ENCODE data around the gene DSG3. TPM values are rescaled to one million over a fixed set of nuclear protein-coding genes. Genes with fewer than 3 reads are reported as not detected.

Gene DSG3, protein sequence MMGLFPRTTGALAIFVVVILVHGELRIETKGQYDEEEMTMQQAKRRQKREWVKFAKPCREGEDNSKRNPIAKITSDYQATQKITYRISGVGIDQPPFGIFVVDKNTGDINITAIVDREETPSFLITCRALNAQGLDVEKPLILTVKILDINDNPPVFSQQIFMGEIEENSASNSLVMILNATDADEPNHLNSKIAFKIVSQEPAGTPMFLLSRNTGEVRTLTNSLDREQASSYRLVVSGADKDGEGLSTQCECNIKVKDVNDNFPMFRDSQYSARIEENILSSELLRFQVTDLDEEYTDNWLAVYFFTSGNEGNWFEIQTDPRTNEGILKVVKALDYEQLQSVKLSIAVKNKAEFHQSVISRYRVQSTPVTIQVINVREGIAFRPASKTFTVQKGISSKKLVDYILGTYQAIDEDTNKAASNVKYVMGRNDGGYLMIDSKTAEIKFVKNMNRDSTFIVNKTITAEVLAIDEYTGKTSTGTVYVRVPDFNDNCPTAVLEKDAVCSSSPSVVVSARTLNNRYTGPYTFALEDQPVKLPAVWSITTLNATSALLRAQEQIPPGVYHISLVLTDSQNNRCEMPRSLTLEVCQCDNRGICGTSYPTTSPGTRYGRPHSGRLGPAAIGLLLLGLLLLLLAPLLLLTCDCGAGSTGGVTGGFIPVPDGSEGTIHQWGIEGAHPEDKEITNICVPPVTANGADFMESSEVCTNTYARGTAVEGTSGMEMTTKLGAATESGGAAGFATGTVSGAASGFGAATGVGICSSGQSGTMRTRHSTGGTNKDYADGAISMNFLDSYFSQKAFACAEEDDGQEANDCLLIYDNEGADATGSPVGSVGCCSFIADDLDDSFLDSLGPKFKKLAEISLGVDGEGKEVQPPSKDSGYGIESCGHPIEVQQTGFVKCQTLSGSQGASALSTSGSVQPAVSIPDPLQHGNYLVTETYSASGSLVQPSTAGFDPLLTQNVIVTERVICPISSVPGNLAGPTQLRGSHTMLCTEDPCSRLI
- not detected for polyA plus RNA-seq (2013, experiment 1 of 2)
- not detected for polyA plus RNA-seq (2013, experiment 2 of 2)

DNA sequence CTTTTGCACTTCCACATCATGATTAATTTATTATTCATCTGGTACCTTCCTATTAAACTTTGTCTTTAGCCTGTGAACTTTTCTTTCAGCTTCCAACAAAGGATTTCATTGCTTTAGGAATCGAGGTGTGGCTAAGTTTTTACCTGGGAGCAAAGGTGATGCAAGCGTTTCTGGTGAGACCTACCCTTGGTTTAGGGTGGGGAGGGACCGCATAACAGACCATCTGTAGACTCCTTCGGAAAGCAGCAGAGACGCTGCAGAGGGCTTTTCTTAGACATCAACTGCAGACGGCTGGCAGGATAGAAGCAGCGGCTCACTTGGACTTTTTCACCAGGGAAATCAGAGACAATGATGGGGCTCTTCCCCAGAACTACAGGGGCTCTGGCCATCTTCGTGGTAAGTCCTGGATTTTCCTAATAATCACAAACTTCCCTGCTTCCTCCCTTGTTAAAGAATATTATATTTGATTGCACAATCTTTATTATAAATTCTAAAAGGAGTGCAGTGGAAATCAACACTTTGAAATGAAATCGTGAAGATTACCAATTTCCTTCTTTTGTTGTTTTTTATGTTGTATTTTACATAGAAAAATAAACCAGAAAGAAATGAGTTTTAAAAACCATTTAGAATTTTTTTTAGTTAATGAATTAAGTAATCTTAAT, at the start of gene DSG3:
TSS of gene DSG3 (plus strand) at position 212 of the 662 bp plus-strand sequence. CDS start at position 349, 137 bp downstream.
- no peak within 1 kb of the TSS for H4K91ac ChIP-seq (ENCODE audit: low read depth, low read length, poor library complexity)
- no peaks in the 10 kb centered on the region for H3K36me3 ChIP-seq (replicated peaks in 1 of 2; ENCODE audit: control insufficient read depth in 2 of 2, insufficient read depth in 2 of 2, low read length in 2 of 2)

GRCh38 chr18:31398191-31398590, 49.4 kb upstream of the DSG3 start:
- Histone ChIP-seq H3K27me3 (ENCODE audit: control insufficient read depth in 3 of 3, insufficient read depth in 3 of 3, low read depth in 1 of 3, low read length in 3 of 3) (no peaks in the 10 kb centered on the region), H3K4ac (ENCODE audit: low read length) (no peak overlapping the region), H3K18ac (ENCODE audit: low read length) (no peak overlapping the region), H2BK5ac (ENCODE audit: low read length) (no peak overlapping the region), H3K9ac (ENCODE audit: low read depth, low read length, poor library complexity) (no peak overlapping the region), H3K4me2 (ENCODE audit: insufficient read depth, low read length, poor library complexity, severe bottlenecking) (no peak overlapping the region), H3K4me3 (ENCODE audit: low read length in 2 of 2) (no peak overlapping the region), H3K9me3 (replicated peaks in 1 of 2; ENCODE audit: control insufficient read depth in 2 of 2, insufficient read depth in 1 of 2, low read depth in 1 of 2, low read length in 2 of 2) (no peaks in the 10 kb centered on the region), H3K4me1 (ENCODE audit: control insufficient read depth in 2 of 2, insufficient read depth in 1 of 2, low read depth in 1 of 2, low read length in 2 of 2) (no peaks in the 10 kb centered on the region), H2AFZ (ENCODE audit: low read length) (no peak overlapping the region), H3K14ac (ENCODE audit: low read length) (no peak overlapping the region), H3K23ac (ENCODE audit: low read depth, low read length, poor library complexity) (no peak overlapping the region), H2BK120ac (ENCODE audit: low read depth, low read length) (no peak overlapping the region), H4K91ac (ENCODE audit: low read depth, low read length, poor library complexity) (no peak overlapping the region), H2BK12ac (ENCODE audit: low read length) (no peak overlapping the region), H3K27ac (replicated peaks; ENCODE audit: low read length) (no peak overlapping the region), H3K36me3 (replicated peaks in 1 of 2; ENCODE audit: control insufficient read depth in 2 of 2, insufficient read depth in 2 of 2, low read length in 2 of 2) (no peaks in the 10 kb centered on the region), H4K8ac (ENCODE audit: low read depth, low read length) (no peak overlapping the region), H2BK15ac (ENCODE audit: low read length) (no peak overlapping the region), H2AK5ac (ENCODE audit: low read depth, low read length) (no peak overlapping the region), H3K79me1 (ENCODE audit: low read depth, low read length) (no peaks in the 10 kb centered on the region)
- no peak for DNase-seq (ENCODE audit: low spot score)
- WGBS, 2 donors (ENCODE audit: extremely low coverage in 2 of 2, insufficient read length in 2 of 2, insufficient replicate concordance in 1 of 2), result no CpG with 5 or more reads among the region's 2 CpGs

More for the DNA sequence above, at the start of gene DSG3:
- Histone ChIP-seq H3K4me2 (ENCODE audit: insufficient read depth, low read length, poor library complexity, severe bottlenecking) (no peak within 1 kb of the TSS), H2AFZ (ENCODE audit: low read length) (no peak within 1 kb of the TSS), H2BK120ac (ENCODE audit: low read depth, low read length) (no peak within 1 kb of the TSS), H3K23ac (ENCODE audit: low read depth, low read length, poor library complexity) (no peak within 1 kb of the TSS), H3K27ac (replicated peaks; ENCODE audit: low read length) (no peak within 1 kb of the TSS), H3K4me1 (ENCODE audit: control insufficient read depth in 2 of 2, insufficient read depth in 1 of 2, low read depth in 1 of 2, low read length in 2 of 2) (no peaks in the 10 kb centered on the region), H2BK5ac (ENCODE audit: low read length) (no peak within 1 kb of the TSS), H3K79me1 (ENCODE audit: low read depth, low read length) (no peaks in the 10 kb centered on the region), H3K9me3 (replicated peaks in 1 of 2; ENCODE audit: control insufficient read depth in 2 of 2, insufficient read depth in 1 of 2, low read depth in 1 of 2, low read length in 2 of 2) (no peaks in the 10 kb centered on the region), H3K18ac (ENCODE audit: low read length) (no peak within 1 kb of the TSS), H2BK15ac (ENCODE audit: low read length) (no peak within 1 kb of the TSS), H2BK12ac (ENCODE audit: low read length) (no peak within 1 kb of the TSS), H4K8ac (ENCODE audit: low read depth, low read length) (no peak within 1 kb of the TSS), H2AK5ac (ENCODE audit: low read depth, low read length) (no peak within 1 kb of the TSS), H3K4ac (ENCODE audit: low read length) (no peak within 1 kb of the TSS), H3K14ac (ENCODE audit: low read length) (no peak within 1 kb of the TSS), H3K4me3 (ENCODE audit: low read length in 2 of 2) (no peak within 1 kb of the TSS), H3K27me3 (ENCODE audit: control insufficient read depth in 3 of 3, insufficient read depth in 3 of 3, low read depth in 1 of 3, low read length in 3 of 3) (peaks cover 0 to under 1% (median 0%) of the 10 kb centered on the region in 3 experiments), H3K9ac (ENCODE audit: low read depth, low read length, poor library complexity) (no peak within 1 kb of the TSS)
- DNase-seq (ENCODE audit: low spot score), result no peak
- whole genome bisulfite sequencing, 2 donors (ENCODE audit: extremely low coverage in 2 of 2, insufficient read length in 2 of 2, insufficient replicate concordance in 1 of 2), result no CpG with 5 or more reads among the region's 9 CpGs

DNA sequence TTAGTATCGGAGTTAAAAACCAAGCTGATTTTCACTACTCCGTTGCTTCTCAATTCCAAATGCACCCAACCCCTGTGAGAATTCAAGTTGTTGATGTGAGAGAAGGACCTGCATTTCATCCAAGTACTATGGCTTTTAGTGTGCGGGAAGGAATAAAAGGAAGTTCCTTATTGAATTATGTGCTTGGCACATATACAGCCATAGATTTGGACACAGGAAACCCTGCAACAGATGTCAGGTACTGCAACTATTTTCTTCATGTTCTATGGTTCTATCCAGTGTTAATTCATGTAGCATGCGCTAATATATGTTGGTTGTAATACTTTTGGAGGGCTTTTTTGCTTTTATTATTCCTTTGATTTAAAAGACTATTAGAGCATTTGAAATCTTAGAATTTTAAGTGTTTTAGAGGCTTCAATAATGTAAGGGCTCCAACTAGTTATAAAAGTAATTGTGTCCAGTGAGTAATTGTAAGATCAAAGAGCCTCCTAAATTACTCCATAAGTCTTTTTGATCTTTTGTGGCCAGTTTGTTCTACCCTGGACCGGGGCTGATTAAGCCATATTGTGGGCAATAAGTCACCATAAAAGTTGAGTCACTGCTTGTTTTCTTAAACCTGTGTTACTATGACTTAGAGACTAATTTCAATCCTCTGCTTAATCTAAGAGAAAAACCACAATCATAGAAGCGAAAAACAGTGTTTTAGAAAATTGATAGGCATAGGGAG, 48.1 kb upstream of the DSG3 start:
- H3K14ac ChIP-seq (ENCODE audit: low read length), result no peak overlapping the region
- no peak overlapping the region for H3K27ac ChIP-seq (replicated peaks; ENCODE audit: low read length)
- no CpG with 5 or more reads among the region's 6 CpGs for WGBS, 2 donors (ENCODE audit: extremely low coverage in 2 of 2, insufficient read length in 2 of 2, insufficient replicate concordance in 1 of 2)
- H3K36me3 ChIP-seq (replicated peaks in 1 of 2; ENCODE audit: control insufficient read depth in 2 of 2, insufficient read depth in 2 of 2, low read length in 2 of 2), result no peaks in the 10 kb centered on the region
- H2BK120ac ChIP-seq (ENCODE audit: low read depth, low read length), result no peak overlapping the region
- no peaks in the 10 kb centered on the region for H3K27me3 ChIP-seq (ENCODE audit: control insufficient read depth in 3 of 3, insufficient read depth in 3 of 3, low read depth in 1 of 3, low read length in 3 of 3)
- H3K9me3 ChIP-seq (replicated peaks in 1 of 2; ENCODE audit: control insufficient read depth in 2 of 2, insufficient read depth in 1 of 2, low read depth in 1 of 2, low read length in 2 of 2), result no peaks in the 10 kb centered on the region
- DNase-seq (ENCODE audit: low spot score), result no peak
- H4K8ac ChIP-seq (ENCODE audit: low read depth, low read length), result no peak overlapping the region
- no peak overlapping the region for H3K4me3 ChIP-seq (ENCODE audit: low read length in 2 of 2)
- H2BK15ac ChIP-seq (ENCODE audit: low read length), result no peak overlapping the region
- no peak overlapping the region for H3K23ac ChIP-seq (ENCODE audit: low read depth, low read length, poor library complexity)
- H2AK5ac ChIP-seq (ENCODE audit: low read depth, low read length), result no peak overlapping the region
- H3K18ac ChIP-seq (ENCODE audit: low read length), result no peak overlapping the region
- no peaks in the 10 kb centered on the region for H3K4me1 ChIP-seq (ENCODE audit: control insufficient read depth in 2 of 2, insufficient read depth in 1 of 2, low read depth in 1 of 2, low read length in 2 of 2)
- no peak overlapping the region for H2BK5ac ChIP-seq (ENCODE audit: low read length)
- no peak overlapping the region for H2AFZ ChIP-seq (ENCODE audit: low read length)
- no peak overlapping the region for H2BK12ac ChIP-seq (ENCODE audit: low read length)
- H3K4ac ChIP-seq (ENCODE audit: low read length), result no peak overlapping the region
- H3K4me2 ChIP-seq (ENCODE audit: insufficient read depth, low read length, poor library complexity, severe bottlenecking), result no peak overlapping the region
- H3K79me1 ChIP-seq (ENCODE audit: low read depth, low read length), result no peaks in the 10 kb centered on the region
- H3K9ac ChIP-seq (ENCODE audit: low read depth, low read length, poor library complexity), result no peak overlapping the region
- H4K91ac ChIP-seq (ENCODE audit: low read depth, low read length, poor library complexity), result no peak overlapping the region
